22Rv1 (cell line): ENCODE measurements around the gene GALT.

Source experiments
- H3K27ac ChIP-seq: fragments of 450-650 bp; 2 replicates; pipeline ENCODE4 v1.5.1; 2017
- CTCF ChIP-seq: fragments of 450-650 bp; IDR thresholded peaks from 2 replicates; pipeline ENCODE4 v1.5.1; 2017; ENCODE audit warnings: mild to moderate bottlenecking
- ZFX ChIP-seq: fragments of 450-650 bp; IDR thresholded peaks from 2 replicates; pipeline ENCODE4 v1.6.1; 2017; ENCODE audit warnings: antibody characterized with exemption, borderline replicate concordance

GALT gene

GRCh38 chr9:34615132-34615531, 31.3 kb upstream of the GALT start:
- no peak overlapping the region for H3K27ac ChIP-seq
- TF ChIP-seq ZFX (no peak), CTCF (no peak)

- H3K27ac ChIP-seq: peak within 1 kb of the TSS; percentile 55
- TF ChIP-seq CTCF (no peak), ZFX (no peak)
Observed at GRCh38 chr9:34620061-34620994, 26.1 kb upstream of the GALT start, which contains the start of gene DCTN3. Gene DCTN3 (minus strand): TSS chr9:34620495. CDS start chr9:34620464, 31 bp downstream.

GRCh38 chr9:34623374-34624235, 22.9 kb upstream of the GALT start:
- H3K27ac ChIP-seq: no peak overlapping the region
- TF ChIP-seq ZFX (no peak), CTCF (no peak)

GRCh38 chr9:34624475-34625185, 21.8 kb upstream of the GALT start:
- TF ChIP-seq CTCF: no peak
- TF ChIP-seq ZFX: no peak

GRCh38 chr9:34625186-34625486, 21.3 kb upstream of the GALT start:
- TF ChIP-seq ZFX: no peak
- TF ChIP-seq CTCF: no peak
- H3K27ac ChIP-seq: no peak overlapping the region

More at GRCh38 chr9:34624475-34625185, 21.8 kb upstream of the GALT start:
- no peak overlapping the region for H3K27ac ChIP-seq

GRCh38 chr9:34627716-34628655, 18.5 kb upstream of the GALT start:
- H3K27ac ChIP-seq: no peak overlapping the region
- no peak for TF ChIP-seq ZFX
- TF ChIP-seq CTCF: no peak
